ENCODE results near the gene AQP2.

DNA sequence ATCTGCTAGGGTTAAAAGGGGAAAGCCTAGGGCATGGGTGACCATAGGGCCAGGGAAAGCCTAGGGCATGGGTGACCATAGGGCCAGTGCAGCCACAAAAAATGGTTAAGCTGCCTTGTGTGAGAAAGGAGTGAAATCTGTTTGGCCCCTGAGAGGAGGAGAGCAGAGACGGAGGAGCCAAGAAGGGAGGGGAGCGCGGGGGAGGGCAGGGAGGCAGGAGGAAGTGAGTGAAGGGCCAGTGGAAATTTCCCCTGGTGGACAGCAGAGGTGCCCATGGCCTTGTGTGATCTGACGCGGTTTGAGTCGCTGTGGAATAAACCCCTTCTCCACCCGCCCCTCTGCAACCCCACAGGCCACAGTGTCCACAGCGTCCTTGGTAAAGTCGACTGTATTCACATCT lies 21.6 kb downstream of the AQP2 start:
- TF ChIP-seq SP140L (CRISPR knock-in tag; IDR thresholded peaks at IDR 0.05; ENCODE audit: borderline replicate concordance): no peak
- no peak for TF ChIP-seq RAD21 (CRISPR knock-in tag; IDR thresholded peaks at IDR 0.05)
- TF ChIP-seq EZH2 (conservative IDR thresholded peaks at IDR 0.05; ENCODE audit: low read depth, low read length): no peak
- no peak for TF ChIP-seq ZNF780A (CRISPR knock-in tag; IDR thresholded peaks at IDR 0.05)
- TF ChIP-seq, protein P1, sequence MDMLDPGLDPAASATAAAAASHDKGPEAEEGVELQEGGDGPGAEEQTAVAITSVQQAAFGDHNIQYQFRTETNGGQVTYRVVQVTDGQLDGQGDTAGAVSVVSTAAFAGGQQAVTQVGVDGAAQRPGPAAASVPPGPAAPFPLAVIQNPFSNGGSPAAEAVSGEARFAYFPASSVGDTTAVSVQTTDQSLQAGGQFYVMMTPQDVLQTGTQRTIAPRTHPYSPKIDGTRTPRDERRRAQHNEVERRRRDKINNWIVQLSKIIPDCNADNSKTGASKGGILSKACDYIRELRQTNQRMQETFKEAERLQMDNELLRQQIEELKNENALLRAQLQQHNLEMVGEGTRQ (IDR thresholded peaks at IDR 0.05; ENCODE audit: low read depth, low read length): no peak
- TF ChIP-seq, protein P1 (CRISPR knock-in tag; IDR thresholded peaks at IDR 0.05; ENCODE audit: borderline replicate concordance): no peak
- no peak for TF ChIP-seq FOSL1 (CRISPR knock-in tag; IDR thresholded peaks at IDR 0.05; ENCODE audit: borderline replicate concordance)
- TF ChIP-seq JUNB (CRISPR knock-in tag; IDR thresholded peaks at IDR 0.05; ENCODE audit: borderline replicate concordance): no peak
- no peak for TF ChIP-seq CTCF (CRISPR knock-in tag; IDR thresholded peaks at IDR 0.05)
- no peak for TF ChIP-seq NFRKB (IDR thresholded peaks at IDR 0.05)
- TF ChIP-seq POLR2A (IDR thresholded peaks at IDR 0.05; ENCODE audit: insufficient read depth in 1 of 2, low read depth in 2 of 2, low read length in 2 of 2): no peak
- no peak for TF ChIP-seq PCBP1 (IDR thresholded peaks at IDR 0.05; ENCODE audit: borderline replicate concordance, low read depth, low read length)

Measured in HepG2 (cell line).